HG03039 (cell line): ENCODE measurements around the gene TMEM44.

Experiments
- ATAC-seq: cut with Tn5 transposase; IDR thresholded peaks from one replicate; pipeline ENCODE4 v1.9.1; 2021; ENCODE audit warnings: mild to moderate bottlenecking, moderate library complexity; ENCODE audit not compliant: unreplicated experiment

Gene TMEM44

GRCh38 chr3:194633349-194634004 lies at the start of gene TMEM44:
TMEM44 (minus strand) TSS chr3:194633419; CDS start chr3:194633215, 204 bp downstream.
- peak; percentile 63 for ATAC-seq

- no peak for ATAC-seq
Observed at GRCh38 chr3:194682694-194683310, 49.6 kb upstream of the TMEM44 start.

GRCh38 chr3:194682189-194682693 lies 49.0 kb upstream of the TMEM44 start:
- no peak for ATAC-seq

GRCh38 chr3:194680888-194681615 lies 47.8 kb upstream of the TMEM44 start:
- no peak for ATAC-seq

- no peak for ATAC-seq
Observed at GRCh38 chr3:194676471-194676870, 43.3 kb upstream of the TMEM44 start.

- ATAC-seq: no peak
Observed at GRCh38 chr3:194675680-194676079, 42.5 kb upstream of the TMEM44 start.

- ATAC-seq: no peak
Observed at GRCh38 chr3:194675081-194675640, 41.9 kb upstream of the TMEM44 start.

- no peak for ATAC-seq
Observed at GRCh38 chr3:194673761-194674160, 40.5 kb upstream of the TMEM44 start.

GRCh38 chr3:194672876-194673275 lies 39.7 kb upstream of the TMEM44 start:
- no peak for ATAC-seq

- ATAC-seq: peak; percentile 81
Observed at GRCh38 chr3:194671900-194672808, 38.9 kb upstream of the TMEM44 start, which contains the start of gene LSG1. LSG1 (minus strand) TSS chr3:194672191; CDS start chr3:194672162, 29 bp downstream.

- no peak for ATAC-seq
Observed at GRCh38 chr3:194671511-194671899, 38.3 kb upstream of the TMEM44 start.

GRCh38 chr3:194667363-194667762 lies 34.1 kb upstream of the TMEM44 start:
- ATAC-seq: no peak

- ATAC-seq: no peak
Observed at GRCh38 chr3:194664857-194665256, 31.6 kb upstream of the TMEM44 start.

- no peak for ATAC-seq
Observed at GRCh38 chr3:194661946-194662345, 28.7 kb upstream of the TMEM44 start.

- no peak for ATAC-seq
Observed at GRCh38 chr3:194661374-194661773, 28.2 kb upstream of the TMEM44 start.

GRCh38 chr3:194659778-194660177 lies 26.6 kb upstream of the TMEM44 start:
- ATAC-seq: no peak

GRCh38 chr3:194658477-194659242 lies 25.4 kb upstream of the TMEM44 start:
- no peak for ATAC-seq

GRCh38 chr3:194657439-194657838 lies 24.2 kb upstream of the TMEM44 start:
- no peak for ATAC-seq

- ATAC-seq: peak; percentile 51
Observed at GRCh38 chr3:194654443-194654842, 21.2 kb upstream of the TMEM44 start.

- no peak for ATAC-seq
Observed at GRCh38 chr3:194647747-194648146, 14.5 kb upstream of the TMEM44 start.
